KBM-7 (cell line): ENCODE measurements around the gene SAAL1.

Experiments
- DNase-seq: peaks from one replicate; pipeline ENCODE4 v3.0.0-alpha.2; 2015
- in situ Hi-C: fragments of 300-500 bp; cut with MboI; formaldehyde crosslinking; loops from 2 replicates; pipeline ENCODE4 v1.14.3; 2020; ENCODE audit warnings: low sequenced_read_pairs, low pct_unique_long_range_greater_than_20kb, mixed read lengths

Gene SAAL1

DNA sequence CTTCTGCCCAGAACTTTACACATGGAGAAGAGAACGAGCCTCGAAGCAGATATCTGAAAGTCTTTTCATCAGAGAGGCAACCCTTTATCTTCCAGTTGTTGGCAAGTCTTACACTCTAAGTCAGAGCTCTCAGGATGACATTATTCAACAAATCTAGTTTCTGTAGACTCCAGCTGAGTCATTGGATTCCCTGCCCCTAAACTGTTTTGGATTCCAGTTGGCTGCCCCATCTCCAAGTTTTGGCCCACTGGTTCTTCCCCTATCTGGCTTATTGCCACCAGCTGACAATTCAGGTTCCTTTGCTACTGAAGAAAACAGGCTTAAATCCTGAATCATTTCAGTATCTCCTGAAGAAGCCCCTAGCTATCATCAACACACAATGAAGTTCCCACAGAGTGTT, 14.2 kb downstream of the SAAL1 start:
- in situ Hi-C loops: no loop called here
- no peak for DNase-seq

DNA sequence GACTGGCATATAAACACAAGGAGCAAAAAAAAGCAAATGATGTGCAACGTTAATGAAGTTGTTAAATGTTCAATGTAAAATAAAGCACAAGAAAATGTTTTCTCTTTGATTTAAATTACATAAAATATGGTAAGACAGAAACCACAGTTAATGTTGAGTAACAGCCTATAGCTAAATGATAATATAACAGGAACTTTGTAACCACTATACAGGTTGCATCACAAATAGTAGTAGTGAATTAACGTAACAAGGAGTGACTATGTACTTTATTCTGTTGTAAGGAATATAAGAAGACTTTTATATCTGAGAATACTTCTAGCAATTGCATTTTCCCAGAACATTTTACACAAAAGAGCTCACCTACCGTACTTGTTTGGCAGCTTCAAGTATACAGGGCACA, 16.9 kb downstream of the SAAL1 start:
- in situ Hi-C loops: no loop called here
- no peak for DNase-seq

DNA sequence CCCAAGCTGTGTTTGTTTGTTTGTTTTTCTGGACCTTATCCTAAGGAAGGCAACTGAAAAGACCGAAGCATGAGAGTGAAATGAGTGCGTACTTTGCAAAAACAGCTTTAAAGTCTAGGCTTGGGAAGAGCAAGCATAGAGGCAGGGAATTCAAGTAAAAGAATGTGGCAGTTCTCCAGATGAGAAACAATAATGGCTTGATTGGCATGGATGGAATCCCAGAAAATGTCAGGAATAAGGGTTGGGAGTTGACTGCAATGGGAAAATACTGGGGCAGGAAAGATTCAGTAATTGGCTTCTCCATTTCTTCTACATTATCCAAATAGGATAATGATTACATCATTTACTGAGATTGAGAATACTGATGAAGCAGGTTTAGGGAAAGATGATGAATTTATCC, 17.5 kb downstream of the SAAL1 start:
- DNase-seq: no peak
- in situ Hi-C loops: no loop called here

DNA sequence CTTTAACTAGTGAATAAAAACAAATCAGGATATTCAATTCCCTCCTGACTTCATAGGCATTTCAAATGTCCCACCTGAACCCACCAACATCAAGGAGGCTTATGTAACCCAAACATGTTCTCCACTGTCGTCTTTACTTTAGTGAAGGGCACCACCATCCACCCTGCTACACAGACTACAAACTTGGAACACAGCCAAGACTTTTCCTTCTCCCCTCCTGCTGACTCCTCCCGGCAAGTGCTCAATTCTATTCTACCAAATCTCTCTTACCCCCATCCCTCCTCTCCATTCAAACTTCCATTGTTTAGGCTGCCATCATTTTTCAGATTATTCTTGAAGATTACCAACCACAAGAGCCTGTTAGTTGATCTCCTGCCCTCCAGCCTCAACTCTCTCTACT, 24.3 kb downstream of the SAAL1 start:
- in situ Hi-C loops: no loop called here
- no peak for DNase-seq

DNA sequence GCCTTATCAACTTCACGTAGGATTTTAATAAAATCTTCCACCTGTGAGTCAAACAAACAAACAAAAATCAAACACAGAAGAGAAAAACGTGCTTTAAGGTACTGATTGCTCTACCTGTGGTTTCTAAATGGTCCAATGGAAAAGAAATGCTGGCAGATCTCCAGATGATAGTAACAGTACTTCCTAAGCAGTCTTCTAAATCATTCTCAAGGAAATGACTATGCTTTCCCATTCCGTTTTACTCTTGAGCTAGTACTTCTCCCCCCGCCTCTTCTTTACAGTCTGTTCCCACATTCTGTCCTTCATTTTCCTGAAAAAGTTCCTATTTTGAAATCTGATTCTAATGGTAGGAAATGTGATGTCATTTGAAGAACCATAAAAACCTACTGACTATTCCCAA, 25.4 kb downstream of the SAAL1 start:
- in situ Hi-C loops: no loop called here
- DNase-seq: no peak

DNA sequence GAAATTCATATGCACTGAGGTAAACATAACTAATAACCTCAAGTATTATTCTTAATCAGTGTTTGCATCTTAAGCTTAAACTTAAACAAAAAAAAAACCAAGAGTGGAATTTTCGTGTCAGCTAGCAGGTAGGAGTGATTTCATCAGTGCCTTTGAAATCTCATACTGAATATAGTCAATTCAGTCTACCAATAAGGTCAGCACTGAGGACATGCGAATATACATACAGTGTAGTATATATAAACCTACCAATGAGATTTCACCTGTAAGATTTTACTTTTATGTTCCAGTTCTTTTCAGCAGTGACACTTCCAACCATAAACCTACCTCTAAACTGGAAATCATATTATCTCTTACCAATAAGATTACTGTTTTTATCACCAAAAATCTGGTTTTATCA, 27.0 kb downstream of the SAAL1 start:
- DNase-seq: no peak
- in situ Hi-C loops: no loop called here

DNA sequence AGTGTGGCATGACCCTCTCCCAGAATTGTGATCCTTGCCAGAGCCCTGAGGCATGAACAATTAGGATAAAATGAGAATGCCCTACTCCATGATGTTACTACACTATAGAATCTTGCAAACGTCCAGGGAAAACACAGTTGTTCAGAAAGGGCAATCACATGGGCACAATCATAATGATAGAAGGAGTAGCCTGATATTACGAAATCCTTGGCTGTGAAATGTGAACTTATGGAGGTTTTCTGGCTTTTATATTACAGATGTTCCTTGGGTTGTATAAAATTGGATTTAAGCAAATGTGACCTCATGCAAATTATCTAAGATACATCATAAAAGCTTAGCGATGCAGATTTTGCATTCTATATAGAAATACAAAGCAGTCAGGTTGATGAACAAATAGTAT, 30.4 kb downstream of the SAAL1 start:
- in situ Hi-C loops: no loop called here
- no peak for DNase-seq

DNA sequence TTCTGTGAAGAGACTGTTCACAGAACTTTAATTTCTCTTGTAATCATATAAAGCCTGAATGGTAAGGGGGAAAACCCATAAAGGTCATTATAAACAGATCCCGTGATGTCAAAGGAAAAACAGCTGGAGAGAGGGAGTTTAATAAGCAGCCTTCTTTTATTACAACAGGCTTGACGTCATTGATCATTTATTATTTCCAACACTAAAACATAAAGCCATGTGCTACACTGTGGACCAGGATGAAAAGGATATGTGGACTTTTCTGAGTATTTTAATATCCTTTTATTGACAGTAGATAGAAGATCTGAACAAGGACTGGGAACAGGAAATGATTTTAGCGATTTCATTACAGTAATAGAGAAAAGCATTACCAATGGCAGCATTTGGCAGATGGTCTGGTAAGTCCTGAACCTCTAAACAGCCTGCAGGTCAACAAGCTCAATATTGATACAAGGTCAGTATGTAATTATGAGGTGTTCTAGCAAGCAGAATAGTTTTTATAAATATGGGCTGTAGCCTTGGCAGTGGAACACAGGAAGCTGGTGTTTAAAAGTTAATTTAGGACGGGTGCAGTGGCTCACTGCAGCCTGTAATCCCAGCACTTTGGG, 34.7 kb downstream of the SAAL1 start:
- DNase-seq: no peak
- in situ Hi-C loops: no loop called here

DNA sequence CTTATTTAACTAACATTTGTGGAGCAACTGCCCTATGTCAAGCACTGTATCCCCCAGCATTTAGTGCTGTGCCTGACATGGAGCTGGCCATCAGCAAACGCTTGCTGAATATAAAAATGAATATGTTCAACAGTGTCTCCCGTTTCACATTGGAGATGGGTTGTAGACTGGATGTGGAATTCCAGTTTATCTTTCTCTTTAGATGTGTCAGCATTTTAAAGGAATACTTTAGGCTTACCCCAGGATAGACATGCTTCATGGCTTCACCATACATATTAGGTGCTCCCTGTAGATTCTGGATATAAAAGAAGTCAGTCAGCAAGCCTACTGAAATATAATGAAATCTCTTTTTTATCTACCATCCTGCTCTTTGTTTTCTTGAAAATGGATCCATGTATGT, 38.5 kb downstream of the SAAL1 start:
- DNase-seq: no peak
- in situ Hi-C loops: no loop called here

DNA sequence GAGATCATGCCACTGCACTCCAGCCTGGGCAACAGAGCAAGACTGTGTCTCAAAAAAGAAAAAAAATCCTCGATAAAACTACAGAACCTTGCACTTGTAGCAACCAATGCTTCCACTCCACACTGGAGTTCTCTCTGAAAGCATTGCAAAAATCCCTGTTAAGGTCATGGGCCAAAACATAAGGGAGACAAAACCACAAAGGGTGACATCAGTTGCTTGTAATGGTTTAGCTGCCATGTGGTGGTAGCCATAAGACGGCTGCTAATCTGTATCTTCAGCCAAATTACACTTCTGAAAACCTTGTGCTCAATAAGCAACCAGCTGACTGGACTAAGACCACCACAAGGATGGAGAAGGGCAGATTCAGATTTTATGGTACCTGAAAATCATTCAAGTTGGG, 39.3 kb downstream of the SAAL1 start:
- in situ Hi-C loops: no loop called here
- DNase-seq: no peak

DNA sequence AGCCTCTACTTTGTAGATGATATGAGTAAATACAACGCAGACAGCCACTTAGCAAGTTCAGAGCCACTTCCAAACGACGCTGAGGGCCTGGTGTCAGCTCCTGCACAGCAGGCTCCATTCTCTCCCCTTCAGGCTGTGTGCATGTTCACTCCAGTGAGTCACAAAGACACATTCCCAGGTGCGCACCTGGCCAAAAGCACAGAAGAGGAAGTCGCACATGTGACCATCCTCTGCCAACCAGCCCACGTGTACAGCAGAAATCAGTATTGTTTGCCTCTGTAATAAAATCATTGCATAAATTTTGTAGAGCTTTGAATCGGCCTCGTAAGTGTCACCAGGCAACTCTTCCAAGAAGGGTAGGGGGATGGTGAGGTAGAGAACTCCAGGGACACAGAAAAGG, 40.3 kb downstream of the SAAL1 start:
- in situ Hi-C loops: no loop called here
- no peak for DNase-seq

DNA sequence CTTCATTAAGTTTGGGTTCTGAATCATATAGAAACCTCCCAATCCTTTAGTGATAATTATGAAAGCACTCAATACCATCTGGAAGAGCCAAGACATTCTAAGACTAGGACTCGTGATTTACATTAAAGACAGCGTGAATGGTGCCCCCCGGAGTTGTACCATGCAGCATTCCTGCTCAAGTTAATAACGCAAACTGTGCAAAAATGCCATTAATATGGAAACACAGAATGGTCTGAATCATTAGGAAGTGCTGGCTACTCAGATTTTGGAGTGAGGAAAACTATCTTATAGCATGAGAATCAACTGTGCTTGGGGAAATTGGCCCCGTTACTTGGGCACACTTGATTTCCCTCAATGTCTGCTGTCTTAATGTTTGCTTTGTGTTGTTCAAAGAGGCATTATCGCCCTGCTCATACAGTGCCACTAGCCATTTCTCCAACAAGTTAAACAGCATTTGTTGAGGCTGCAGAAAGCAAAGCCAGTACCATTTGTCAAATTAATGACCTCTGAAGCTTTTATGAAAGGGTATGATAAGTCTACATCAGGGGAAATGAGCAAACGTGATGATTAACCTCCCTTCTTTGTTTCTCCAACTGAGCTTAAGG, 41.3 kb downstream of the SAAL1 start:
- in situ Hi-C loops: no loop called here
- no peak for DNase-seq

DNA sequence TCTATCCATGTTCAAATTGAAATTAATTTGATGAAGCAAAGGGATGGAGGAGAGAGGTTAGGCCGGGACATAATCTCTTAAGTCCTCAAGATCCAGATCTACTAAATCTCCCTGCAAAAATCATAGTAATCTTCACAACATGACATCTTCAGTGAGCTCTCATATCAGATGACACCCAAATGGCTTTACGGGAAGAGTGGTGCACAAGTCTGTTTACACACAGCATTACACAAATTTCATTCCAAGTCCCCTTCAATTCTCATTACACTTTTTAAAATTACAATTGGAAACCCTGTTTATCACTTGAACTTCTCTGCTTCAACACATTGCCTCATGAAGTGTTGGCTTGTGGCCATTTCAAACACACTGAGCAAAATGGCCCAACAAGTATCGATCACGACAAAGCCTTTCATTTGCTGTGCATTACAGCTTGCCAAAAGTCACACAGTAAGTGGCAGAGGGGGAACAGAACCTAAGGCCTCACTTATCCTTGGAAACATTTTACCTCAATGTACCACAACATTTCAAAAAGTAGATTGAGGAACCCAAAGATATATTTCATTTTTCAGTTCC, 41.9 kb downstream of the SAAL1 start:
- no peak for DNase-seq
- in situ Hi-C loops: no loop called here

DNA sequence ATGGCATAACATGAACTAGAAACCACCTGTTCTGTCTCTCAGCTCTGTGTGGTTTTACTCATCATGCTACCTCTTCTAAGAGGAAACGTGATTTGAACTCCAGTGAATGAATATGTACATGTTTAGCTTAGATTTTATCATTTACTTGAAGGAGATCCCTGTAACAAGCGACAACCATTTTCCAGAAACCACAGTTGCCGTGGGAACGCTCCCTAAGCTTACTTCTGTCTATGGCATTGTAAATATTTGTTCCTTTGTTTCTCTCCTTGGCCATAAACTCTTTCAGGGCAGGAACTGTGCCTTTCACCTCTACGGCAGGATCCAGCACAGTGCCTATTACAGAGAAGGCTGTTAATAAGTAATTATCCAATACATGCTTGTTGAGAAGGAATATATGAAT, 42.8 kb downstream of the SAAL1 start:
- in situ Hi-C loops: no loop called here
- DNase-seq: no peak

DNA sequence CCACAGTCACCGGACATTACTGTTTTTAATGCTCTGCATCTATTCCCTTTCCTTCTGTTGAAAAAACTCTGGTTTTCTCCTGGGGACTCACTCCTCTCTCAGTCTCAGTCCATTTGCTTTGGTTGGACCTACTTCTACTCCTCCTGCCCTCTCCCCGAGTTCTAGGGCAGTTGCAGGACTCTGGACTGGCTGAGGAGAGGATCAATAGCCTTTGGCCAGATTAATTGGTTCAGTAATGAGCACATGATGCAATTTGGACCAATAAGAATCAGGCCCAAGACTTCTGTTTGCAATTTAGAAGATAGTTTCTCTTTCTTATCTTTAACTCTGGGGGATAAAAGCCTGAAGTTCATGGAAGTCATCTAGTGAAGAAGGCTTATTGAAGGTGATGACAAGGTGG, 44.5 kb downstream of the SAAL1 start:
- in situ Hi-C loops: no loop called here
- no peak for DNase-seq

DNA sequence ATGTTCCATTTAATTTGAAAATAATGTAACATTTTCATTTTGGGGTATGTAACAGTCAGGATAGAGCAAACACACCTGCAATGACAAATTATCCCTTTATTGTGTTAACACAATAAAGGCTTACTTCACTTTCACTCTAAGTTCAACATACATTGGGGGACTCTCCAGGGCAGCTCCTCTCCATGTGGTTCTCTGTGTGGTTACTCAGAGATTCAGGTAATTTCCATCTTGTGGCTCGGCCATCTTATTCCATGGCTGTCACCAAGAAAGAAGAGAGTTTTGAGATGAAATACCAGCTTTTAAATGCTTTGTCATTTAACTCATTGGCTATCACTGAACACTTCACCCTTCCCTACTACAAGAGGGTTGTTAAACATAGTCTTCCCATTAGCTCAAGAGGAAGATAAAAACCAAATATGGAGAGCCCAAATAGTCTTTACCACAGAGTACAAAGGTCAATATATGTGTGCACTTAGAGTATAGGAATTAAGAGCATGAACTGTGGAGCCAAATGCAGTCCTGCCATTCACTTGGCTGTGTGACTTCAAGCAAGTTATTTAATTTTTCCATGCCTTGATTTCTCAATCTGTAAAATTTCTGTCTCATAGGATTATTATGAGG, 49.2 kb downstream of the SAAL1 start:
- no peak for DNase-seq
- in situ Hi-C loops: no loop called here

DNA sequence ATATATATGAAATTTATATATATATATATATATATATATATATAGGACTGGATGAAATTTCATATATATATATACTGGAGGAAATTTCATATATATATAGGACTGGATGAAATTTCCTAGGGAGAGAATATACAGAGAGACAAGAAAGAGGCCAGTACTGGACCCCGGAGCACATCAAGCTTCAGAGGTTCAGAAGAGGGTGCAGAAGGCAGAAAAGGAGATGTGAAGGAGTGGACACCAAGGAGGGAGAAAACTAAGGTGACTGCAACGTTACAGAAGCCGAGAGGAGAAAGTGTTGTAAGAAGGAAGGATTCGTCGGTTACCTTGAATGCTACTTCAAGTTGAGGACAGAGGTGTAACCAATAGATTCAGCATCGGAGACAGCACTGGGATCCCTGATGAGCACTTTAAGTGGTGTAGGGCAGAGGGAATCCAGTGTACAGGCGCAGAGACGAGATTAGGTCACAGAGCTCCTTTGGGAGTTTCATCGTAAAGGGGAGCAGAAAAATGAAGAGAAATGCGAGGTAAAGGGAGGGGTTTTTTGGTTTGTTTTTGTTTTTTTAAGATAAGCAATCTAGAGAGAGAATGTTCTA, 51.3 kb downstream of the SAAL1 start:
- in situ Hi-C loops: no loop called here
- DNase-seq: peak; percentile 21

DNA sequence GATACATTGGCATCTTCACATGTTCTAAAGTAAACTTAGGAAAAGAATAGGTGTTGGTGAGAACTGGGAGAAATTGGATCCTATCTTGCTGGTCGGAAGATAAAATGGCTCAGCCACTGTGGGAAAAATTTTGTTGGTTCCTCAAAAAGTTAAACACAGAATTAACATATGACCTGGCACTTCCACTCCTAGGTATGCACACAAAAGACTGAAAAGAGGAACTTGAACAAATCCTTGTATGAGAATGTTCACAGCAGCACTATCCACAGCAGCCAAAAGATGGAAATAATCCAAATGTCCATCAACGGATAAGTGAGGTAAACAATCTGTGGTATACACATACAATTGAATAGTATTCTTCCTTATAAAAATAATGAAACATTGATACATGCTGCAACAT, 55.0 kb downstream of the SAAL1 start:
- peak; percentile 58 for DNase-seq
- in situ Hi-C loops: no loop called here

DNA sequence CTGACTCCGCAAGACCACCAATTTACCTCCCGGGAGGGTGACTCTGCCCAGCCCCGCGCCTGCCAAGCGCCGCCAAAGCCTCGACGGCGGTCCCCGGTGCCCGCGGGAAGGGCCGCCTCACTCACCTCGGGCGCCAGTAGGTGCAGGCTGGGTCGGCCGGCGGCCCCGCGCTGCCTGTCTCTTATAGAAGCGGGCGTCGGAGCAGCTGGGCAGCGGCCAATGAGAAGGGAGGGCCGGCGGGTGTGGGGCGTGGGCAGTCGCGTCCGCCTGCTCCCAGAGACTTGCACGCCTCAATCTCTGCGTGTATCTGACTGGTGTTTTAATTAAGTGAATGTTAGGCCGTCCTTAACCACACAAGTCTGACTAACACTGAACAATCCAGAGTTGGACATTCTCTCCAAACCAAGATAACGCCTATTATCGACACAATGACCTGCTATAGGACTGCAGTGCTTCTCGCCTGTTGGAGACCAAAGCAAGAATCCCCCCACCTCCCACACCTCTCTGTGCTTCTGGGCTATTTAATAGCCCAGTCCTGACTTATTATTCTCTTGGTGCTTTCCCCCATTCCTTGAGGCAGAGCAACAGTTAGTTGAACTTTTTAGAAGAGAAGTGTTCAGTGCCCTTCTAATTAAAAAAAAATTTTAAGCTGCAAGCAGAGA, 59.6 kb downstream of the SAAL1 start, which contains the start of gene TPH1:
TSS of gene TPH1 (minus strand) at position 154 of the 662 bp plus-strand sequence. CDS start 5,507 bp downstream, outside the sequence.
- in situ Hi-C loops: no loop called here
- DNase-seq: no peak

DNA sequence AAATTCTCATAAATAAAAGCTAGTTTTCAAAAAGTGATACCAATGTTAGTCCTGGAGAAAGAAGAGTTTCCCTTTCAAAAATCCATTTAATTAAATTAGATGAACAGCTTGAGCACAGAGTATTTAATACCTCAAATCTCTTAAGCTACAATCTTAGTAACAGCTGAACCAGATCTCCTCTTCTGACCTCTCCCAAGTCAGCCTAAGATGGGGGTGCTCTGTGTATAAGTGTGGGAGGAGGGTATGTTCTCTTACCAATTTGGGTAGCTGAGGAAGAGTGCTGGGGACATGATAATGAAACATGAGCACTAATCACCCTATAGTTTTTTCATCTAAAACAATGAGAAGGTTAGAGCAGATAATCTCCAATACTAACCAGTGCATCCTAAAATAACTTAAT, 69.4 kb downstream of the SAAL1 start:
- DNase-seq: no peak
- in situ Hi-C loops: no loop called here
